OCI-M1 (cell line): Measurements from ENCODE around the gene APOA4.
"Not testable (repeated sequence)": the region's sequence is repeated elsewhere in the genome, so short reads cannot be mapped to it uniquely, and the experiment has no call there.

Experiments used
- DNase-seq: peaks from one replicate; lab custom pipeline; 2025; lab: John Stamatoyannopoulos, UW

Gene APOA4

DNA sequence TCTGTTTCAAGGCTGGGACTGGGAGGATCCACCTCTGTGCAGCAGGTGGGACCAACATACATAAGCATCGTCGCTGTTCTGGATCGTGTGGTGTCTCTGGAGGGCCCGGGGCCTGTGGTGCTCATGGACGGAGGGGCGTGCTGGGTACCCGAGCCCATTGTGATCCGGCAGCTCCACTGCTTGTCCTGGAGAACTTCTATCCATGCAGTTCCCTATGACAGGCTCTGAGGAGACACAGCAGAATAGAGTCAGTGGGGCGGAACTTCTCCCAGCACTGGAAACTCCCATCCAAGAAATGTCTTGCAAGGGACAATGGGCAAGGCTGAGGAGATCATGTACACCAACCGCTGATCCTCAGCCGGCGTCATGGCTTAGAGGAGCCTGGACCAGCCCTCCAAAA lies 26.0 kb upstream of the APOA4 start:
- DNase-seq, result no peak

DNA sequence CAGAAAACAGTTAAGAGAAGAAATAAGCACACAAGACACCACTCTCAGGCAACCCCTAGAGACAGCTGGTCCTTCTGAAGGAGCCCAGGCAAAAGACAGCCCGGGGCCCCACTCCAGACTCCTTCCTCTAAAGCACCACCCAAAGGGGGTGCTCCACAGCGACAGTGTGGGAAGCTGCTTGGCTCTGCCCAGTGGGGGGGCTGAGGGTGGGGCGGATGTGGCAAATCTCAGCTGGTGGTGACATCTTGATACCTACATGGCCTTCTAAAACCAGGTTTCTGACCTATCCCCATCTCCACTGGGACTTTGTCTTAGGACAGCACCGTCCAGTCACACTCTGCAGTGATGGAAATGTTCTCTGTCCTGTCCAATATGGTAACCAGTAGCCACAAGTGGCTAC lies 24.5 kb upstream of the APOA4 start:
- DNase-seq, result no peak

DNA sequence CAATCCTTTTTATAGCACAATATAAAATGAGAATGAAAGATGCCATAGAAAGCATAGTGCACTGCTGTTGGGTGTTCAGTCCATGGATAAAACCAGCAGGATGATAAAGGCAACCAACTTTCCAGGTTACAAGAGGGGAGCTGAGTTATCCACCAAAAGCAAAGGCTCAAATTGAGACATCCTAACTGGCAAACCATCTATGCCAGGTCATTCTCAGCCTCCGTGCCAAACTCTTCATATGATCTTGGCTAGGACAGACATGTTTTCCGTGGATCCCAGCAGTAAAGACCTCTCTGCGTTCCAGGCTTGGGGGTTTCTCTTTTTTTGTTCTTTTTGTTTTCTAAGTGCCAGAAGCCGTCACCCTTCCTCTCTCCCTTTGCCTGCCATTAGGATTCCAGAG lies 21.6 kb upstream of the APOA4 start:
- DNase-seq, result no peak

DNA sequence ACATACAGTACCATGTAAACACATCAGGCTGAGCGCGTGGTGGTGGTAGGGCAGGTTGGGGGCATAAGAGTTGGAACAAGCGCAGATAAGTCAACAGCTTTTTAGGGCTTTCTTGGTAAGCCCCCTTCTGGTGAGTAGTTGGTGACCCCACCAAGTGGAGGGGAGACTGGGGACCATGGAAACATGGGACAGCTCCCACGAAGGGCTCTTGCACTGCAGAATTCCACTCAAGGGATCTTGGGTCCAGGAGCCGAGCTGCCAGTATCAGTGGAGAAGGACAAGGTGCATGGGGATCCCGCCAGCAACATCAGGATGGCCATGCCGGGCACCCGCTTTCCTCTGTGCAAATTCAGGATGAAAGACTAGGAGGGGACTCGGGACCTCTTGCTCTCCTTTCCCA lies 20.6 kb upstream of the APOA4 start:
- no peak for DNase-seq

DNA sequence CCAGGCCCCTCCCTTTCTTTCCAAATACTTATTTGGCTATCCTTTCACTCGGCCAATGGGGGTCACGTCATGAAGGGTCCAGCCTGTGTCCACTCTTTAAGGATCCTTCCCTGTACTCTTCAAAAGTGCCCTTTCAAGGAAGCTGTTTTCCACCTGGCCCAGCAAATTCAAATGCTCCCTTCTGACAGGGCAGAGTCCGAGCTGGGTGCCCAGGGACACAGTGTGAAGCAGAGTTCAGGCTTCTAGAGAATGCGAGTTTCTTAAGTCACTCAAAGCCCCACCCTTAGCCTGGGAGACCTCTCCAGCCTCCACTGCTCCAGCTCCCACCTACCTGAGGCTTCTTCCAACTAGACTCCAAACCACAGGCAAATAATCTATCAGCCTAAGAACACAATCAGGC lies 19.8 kb upstream of the APOA4 start:
- DNase-seq, result no peak

DNA sequence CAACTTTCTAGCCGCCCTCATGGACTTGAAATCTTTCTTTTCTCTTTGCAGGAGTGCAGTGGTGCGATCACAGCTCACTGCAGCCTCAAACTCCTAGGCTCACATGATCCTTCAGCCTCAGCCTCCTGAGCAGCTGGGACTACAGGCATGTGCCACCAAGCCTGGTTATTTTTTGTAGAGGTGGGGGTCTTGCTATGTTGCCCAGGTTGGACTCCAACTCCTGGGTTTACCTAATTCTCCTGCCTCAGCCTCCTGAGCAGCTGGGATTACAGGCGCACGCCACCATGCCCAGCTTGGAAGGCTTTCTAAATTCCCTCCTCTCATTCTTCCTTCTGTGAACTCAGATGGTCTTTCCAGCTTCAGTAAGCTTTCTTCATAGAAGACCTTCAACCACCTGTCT lies 19.0 kb upstream of the APOA4 start:
- DNase-seq, result no peak

DNA sequence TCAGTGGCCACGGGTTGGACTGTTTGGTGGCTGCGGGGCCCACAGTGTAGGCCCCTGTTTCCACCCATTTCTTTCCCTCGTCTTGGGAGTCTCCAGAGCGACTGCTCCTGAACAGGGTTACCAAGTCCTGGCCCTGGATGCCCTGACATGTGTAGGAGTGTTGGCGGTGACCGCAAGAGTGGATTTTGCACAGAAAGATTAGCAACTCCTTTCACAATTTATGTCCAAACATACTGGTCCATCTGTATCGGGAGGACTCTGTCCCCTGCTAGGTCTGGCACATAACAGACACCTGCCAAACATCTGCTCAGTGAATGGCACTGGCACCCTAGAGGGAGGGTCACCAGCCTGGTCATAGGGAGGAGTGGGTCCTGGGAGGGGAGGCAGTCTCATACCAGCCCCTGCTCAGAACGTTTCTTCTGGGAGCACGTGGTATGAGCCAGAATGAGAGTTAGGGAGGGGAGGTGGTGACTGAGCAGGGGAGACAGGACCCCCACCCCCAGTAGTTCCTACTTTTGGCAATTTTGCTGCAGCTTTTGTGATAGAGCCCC lies 17.7 kb upstream of the APOA4 start:
- DNase-seq, result no peak

DNA sequence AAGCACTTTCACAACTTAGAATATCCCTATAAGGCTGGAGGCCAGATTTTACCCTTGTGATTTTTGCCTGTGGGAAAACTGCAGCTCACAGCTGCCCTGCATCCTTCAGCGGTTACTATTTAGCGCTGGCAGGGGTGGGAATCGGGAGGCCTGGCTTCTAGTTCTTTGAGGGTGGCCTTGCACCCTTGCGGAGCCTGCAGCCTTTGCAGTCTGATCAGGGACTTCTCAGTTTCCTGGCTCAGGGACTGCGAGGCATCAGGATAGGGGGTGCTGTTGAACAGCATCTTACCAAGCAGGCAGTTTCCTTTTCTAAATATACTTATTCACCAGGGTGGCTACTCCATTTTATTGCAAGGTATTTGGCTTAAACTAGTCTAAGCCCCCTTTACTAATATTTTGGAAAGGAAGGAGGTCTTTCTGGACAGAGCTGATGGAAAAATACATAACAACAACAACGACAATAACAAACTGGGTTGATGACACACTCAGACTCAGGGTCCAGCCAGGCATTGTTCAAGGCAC lies 17.2 kb upstream of the APOA4 start:
- DNase-seq, result peak; percentile 41

DNA sequence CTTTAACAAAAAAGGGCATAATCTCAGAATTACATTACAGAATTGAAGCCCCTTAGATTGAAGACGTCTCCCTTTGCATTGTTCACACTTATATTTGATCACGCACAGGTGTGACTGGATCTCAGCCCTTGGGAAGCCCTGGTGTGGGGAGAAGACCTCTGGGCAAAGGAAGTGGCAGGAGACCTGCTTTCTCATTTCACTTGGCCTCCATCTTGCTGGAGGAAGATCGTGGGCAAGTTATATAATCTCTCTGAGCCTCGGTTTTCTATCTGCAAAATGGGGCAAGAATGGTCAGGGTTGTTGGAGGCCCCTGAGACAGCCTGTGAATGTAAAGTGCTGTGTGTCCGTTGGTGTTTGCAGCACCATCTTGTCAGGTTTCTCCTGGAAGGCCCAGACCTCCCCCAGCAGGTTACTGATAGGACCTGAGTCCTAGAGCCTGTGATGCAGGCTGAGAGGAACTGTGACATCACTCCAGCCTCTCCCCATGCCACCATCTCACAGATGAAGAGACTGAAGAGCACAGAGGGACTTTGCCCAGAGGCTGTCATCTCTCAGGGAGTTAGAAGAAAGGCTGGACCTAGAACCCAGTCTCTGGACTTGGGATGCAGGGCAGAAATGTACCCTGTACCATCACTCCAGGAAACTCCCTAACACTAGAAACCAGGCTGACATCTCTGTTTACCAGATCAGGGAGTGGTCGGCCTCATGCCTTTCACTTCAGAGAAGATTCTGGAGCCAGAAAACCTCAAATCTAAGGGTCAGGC lies 15.4 kb upstream of the APOA4 start:
- DNase-seq, result no peak

DNA sequence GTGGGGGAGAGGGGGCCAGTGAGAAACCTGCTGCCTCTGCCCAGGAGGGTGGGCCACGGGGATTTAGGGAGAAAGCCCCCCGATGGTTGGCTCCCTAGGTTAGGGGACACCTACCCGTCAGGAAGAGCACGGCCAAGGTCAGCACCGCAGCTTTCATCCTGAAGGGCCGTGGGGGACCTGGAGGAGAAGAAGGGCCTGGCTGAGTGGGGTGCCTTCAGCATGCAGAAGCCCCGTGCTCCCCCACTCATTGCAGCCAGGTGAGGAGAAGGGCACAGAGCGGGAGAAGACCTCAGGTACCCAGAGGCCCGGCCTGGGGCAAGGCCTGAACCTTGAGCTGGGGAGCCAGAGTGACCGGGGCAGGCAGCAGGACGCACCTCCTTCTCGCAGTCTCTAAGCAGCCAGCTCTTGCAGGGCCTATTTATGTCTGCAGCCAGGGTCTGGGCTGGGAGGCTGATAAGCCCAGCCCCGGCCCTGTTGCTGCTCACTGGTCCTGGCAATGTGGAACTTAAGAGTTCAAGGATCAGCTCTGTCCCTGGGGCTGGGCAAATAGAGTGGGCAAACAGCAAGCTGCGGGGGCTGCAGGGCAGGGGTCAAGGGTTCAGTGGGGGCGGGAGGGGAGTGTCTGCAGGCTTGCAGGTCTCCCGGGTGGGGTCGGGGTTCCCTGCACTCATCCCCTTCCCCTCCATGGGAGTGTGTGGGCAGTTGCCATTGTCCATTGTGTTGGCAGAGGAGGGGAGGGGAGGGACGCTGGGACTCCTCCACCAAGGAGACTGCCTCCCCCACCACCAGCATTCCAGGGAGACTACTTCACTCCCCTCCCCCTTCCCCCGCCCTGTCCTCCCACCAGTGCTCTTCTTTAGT lies 14.4 kb upstream of the APOA4 start, which contains the start of gene APOA1:
TSS of gene APOA1 (minus strand) at position 392 of the 861 bp plus-strand sequence. CDS start at position 157, 235 bp downstream.
- no peak for DNase-seq

DNA sequence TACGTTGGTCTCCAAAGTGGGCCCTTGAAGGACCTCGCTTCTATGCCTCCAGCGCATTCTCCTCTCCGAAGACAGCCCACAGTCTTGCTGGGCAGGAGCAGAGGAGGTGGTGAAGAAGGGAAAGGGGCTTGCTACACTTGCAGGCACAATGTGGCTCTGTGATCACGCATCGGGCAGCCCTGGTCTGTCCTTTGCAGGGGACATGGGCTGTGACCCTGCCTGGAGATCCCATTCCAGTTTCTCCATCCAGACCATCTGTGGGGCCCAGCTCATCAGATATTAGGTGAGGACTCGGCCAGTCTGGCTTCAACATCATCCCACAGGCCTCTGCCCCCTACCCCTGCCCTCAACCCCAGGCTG lies 13.5 kb upstream of the APOA4 start:
- DNase-seq, result no peak

DNA sequence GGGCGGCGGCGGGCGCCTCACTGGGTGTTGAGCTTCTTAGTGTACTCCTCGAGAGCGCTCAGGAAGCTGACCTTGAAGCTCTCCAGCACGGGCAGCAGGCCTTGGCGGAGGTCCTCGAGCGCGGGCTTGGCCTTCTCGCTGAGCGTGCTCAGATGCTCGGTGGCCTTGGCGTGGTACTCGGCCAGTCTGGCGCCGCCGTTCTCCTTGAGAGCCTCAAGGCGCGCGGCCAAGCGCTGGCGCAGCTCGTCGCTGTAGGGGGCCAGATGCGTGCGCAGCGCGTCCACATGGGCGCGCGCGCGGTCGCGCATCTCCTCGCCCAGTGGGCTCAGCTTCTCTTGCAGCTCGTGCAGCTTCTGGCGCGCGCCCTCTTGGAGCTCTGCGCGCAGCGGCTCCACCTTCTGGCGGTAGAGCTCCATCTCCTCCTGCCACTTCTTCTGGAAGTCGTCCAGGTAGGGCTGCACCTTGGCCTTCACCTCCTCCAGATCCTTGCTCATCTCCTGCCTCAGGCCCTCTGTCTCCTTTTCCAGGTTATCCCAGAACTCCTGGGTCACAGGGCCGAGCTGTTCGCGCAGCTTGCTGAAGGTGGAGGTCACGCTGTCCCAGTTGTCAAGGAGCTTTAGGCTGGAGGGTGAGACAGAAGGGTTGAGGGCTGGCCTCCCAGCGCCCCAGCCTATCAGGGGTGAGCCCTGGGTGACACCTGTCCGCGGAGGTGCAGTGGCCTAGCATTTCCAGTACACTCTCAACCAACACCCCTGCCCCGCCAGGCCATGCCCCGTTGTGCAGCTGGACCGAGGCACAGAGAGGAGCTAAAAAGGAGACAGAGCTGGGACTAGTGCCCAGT lies 12.9 kb upstream of the APOA4 start:
- peak; percentile 82 for DNase-seq

DNA sequence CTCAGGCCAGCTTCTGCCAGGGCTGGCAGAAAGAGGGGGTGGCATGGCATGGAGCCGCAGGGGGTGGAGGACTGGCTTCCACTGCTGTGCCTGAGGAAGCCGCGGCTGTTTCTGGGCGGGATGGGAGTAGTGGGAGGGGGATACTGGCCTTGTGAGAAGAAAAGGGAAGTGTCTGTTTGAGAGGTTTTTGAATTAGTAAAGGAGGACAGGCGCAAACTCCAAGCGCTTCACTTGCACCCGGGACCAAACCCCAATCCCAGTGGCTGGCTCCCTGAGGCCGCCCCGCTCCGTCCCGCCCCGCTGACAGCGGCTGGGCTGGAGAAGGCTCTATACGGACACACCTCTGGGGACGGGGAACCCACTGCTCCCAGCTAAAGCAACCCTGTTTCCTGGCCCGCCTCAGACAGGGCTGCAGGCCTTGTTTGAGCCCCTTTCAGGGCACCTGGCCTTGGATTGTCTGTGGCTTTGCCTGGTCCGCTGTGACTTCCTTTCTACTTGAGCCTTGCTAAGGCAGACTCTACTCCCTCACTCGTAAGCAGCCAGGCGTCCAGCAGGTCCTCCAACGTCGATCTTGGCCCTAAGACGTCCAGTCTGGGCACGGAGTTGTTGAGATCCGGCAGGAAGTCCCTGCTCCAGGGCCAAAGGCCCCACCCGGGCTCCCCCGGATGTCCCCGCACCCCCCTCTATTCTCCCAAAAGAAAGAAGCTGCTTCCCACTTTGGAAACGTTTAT lies 12.1 kb upstream of the APOA4 start:
- peak; percentile 30 for DNase-seq

DNA sequence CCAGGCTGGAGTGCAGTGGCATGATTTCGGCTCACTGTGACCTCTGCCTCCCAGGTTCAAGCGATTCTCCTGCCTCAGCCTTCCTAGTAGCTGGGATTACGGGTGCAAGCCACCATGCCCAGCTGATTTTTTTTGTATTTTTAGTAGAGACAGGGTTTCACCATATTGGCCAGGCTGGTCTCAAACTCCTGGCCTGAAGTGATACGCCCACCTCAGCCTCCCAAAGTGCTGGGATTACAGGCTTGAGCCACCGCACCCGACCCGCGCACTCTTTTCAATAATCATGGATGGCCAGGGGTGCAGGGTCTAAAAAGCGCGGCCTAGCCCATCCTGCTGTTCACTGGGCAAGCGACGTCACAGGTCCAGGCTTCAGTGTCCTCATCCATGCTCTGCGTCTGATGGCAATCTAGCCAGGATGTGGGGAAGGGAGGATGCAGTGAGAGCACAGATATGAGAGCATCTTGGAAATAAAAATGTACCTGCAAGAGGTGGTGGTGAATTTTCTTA lies 11.5 kb upstream of the APOA4 start:
- not testable (repeated sequence) for DNase-seq

DNA sequence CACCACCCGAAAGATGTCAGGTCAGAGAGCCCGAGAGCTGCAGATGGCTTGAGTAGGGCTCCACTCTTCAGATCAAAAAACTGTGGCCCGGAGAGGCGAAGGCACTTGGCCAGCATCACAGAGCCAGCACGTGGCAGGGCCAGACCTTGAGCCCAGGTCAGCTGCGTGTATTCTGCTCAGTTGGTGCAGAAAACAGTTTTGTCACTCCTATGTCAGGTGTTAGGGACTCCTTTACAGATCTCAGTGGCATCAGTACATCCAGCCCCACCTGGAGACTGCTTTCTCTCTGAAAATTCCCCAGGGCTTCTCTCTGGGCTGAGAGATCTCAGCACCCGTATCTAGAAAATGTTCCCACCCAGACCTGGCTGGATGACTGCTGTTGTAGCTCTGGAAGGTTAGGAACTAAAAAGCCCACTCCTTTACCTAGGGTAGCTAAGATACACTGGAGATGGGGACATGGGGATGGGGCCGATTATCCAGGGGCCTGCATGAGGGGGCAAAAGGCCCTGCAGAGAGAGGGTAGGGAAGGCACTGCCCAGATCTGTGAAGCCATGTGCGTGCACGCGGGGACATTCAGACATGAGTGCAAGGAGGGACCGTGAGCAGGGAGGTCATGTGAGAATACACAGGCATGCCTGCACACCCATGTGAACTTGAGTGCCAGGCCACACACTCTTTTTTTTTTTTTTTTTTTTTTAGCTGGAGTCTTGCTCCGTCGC lies 10.9 kb upstream of the APOA4 start:
- no peak for DNase-seq

DNA sequence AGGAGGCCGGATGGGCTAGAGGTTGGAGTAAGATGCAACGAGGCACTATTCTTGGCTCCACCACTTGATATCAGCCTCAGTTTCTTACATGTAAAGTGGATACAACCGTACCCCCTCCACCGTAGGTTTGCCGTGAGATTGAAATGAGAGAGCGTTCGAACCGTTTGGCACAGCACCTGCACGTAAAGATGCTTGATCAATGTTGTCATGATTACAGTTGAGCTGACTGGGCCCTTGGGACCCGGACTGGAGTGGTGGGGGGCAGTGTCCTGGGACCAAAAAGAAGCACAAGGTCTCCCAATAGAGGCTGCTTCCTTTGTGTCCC lies 10.3 kb upstream of the APOA4 start:
- no peak for DNase-seq

DNA sequence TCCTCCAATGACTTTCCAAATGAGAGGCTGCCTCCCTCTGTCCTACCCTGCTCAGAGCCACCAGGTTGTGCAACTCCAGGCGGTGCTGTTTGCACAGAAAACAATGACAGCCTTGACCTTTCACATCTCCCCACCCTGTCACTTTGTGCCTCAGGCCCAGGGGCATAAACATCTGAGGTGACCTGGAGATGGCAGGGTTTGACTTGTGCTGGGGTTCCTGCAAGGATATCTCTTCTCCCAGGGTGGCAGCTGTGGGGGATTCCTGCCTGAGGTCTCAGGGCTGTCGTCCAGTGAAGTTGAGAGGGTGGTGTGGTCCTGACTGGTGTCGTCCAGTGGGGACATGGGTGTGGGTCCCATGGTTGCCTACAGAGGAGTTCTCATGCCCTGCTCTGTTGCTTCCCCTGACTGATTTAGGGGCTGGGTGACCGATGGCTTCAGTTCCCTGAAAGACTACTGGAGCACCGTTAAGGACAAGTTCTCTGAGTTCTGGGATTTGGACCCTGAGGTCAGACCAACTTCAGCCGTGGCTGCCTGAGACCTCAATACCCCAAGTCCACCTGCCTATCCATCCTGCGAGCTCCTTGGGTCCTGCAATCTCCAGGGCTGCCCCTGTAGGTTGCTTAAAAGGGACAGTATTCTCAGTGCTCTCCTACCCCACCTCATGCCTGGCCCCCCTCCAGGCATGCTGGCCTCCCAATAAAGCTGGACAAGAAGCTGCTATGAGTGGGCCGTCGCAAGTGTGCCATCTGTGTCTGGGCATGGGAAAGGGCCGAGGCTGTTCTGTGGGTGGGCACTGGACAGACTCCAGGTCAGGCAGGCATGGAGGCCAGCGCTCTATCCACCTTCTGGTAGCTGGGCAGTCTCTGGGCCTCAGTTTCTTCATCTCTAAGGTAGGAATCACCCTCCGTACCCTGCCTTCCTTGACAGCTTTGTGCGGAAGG lies 9.5 kb upstream of the APOA4 start:
- no peak for DNase-seq

DNA sequence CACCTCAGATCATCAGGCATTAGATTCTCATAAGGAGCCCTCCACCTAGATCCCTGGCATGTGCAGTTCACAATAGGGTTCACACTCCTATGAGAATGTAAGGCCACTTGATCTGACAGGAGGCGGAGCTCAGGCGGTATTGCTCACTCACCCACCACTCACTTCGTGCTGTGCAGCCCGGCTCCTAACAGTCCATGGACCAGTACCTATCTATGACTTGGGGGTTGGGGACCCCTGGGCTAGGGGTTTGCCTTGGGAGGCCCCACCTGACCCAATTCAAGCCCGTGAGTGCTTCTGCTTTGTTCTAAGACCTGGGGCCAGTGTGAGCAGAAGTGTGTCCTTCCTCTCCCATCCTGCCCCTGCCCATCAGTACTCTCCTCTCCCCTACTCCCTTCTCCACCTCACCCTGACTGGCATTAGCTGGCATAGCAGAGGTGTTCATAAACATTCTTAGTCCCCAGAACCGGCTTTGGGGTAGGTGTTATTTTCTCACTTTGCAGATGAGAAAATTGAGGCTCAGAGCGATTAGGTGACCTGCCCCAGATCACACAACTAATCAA lies 8.8 kb upstream of the APOA4 start:
- DNase-seq, result no peak
